Testis (tissue), 3 donors: Measurements from ENCODE around the gene PLRG1. TPM values are rescaled to one million over a fixed set of nuclear protein-coding genes. Genes with fewer than 3 reads are reported as not detected.

Experiments
- DNase-seq: peaks from one replicate; pipeline ENCODE4 v3.0.0-alpha.2; 2019
- H3K27ac ChIP-seq, 2 donors: fragments of 200-600 bp; sonication (generic); one replicate each; pipeline ENCODE4 v1.5.1; 2019
- H3K27me3 ChIP-seq: fragments of 200-600 bp; sonication (generic); one replicate; pipeline ENCODE4 v1.5.1; 2019
- H3K36me3 ChIP-seq: fragments of 200-600 bp; sonication (generic); one replicate; pipeline ENCODE4 v1.5.1; 2017; ENCODE audit warnings: low read depth; ENCODE audit errors: missing control alignments
- H3K4me1 ChIP-seq: fragments of 200-600 bp; sonication (generic); one replicate; pipeline ENCODE4 v1.5.1; 2019
- H3K4me3 ChIP-seq, 2 donors: fragments of 200-600 bp; sonication (generic); one replicate each; pipeline ENCODE4 v1.5.1; 2017 to 2019
- H3K9me3 ChIP-seq: fragments of 200-600 bp; sonication (generic); one replicate; pipeline ENCODE4 v1.5.1; 2017
- CTCF ChIP-seq, 3 experiments: fragments of 450-650 bp in 2 of 3; fragments of 200-600 bp in 1 of 3; sonication (generic) in 1 of 3; IDR thresholded peaks; one replicate each; pipeline ENCODE4 v1.5.1; 2016 to 2019; ENCODE audit warnings: antibody characterized with exemption in 3 of 3, mild to moderate bottlenecking in 2 of 3, moderate library complexity in 1 of 3
- POLR2A ChIP-seq: fragments of 450-650 bp; IDR thresholded peaks from one replicate; pipeline ENCODE4 v1.6.1; 2017; ENCODE audit warnings: antibody characterized with exemption, mild to moderate bottlenecking, moderate library complexity
- WGBS, 2 donors: methylation state at CpG; one replicate each; pipeline ENCODE4 v1.1.5; 2018; 5-methylcytosine and 5-hydroxymethylcytosine counted together
- intact Hi-C: fragments of 100-400 bp; cut with DNase I; formaldehyde crosslinking; loops from one replicate; pipeline ENCODE4 v1.15.1; 2023; ENCODE audit warnings: low total_unique reads
- polyA plus RNA-seq: library from polyadenylated mRNA; stranded (reverse); fragments of 350-450 nt; fragmentation: Illumina TruSeq; extraction: RNeasy Lipid Tissue Mini Kit (QIAGEN cat#74804); gene quantifications from one replicate; pipeline ENCODE4 v1.2.3, GENCODE V29; 2014; ENCODE audit warnings: low read depth, low replicate concordance; ENCODE audit not compliant: insufficient read depth
- total RNA-seq, 2 donors: library from RNA; depleted of rRNA; stranded (reverse); fragments of >200 nt; gene quantifications; one replicate each; pipeline ENCODE4 v1.2.3, GENCODE V29; 2016

The PLRG1 gene
- total and polyA plus RNA-seq, 3 donors from 2014 or later = 35.3 to 46.3 (median 45.8) TPM

- no peak overlapping the region for H3K4me3 ChIP-seq
- no peak for TF ChIP-seq POLR2A
- TF ChIP-seq CTCF (IDR thresholded peaks at IDR 0.05) = no peak
- H3K4me1 ChIP-seq = no peaks in the 10 kb centered on the region
- no peaks in the 10 kb centered on the region for H3K36me3 ChIP-seq
- no peak overlapping the region for H3K27ac ChIP-seq
- H3K9me3 ChIP-seq = no peaks in the 10 kb centered on the region
- intact Hi-C loops = no loop called here
- WGBS, 2 donors = 91 to 92% methylated on average over 2 of the region's 2 CpGs
- DNase-seq = no peak
- H3K27me3 ChIP-seq = no peaks in the 10 kb centered on the region
Observed at GRCh38 chr4:154588198-154588597, 38.0 kb upstream of the PLRG1 start.

- Histone ChIP-seq H3K9me3 (no peaks in the 10 kb centered on the region), H3K36me3 (no peaks in the 10 kb centered on the region), H3K27ac (no peak overlapping the region), H3K27me3 (no peaks in the 10 kb centered on the region), H3K4me3 (peak overlapping the region in 1 of 2 donors; percentile 4), H3K4me1 (no peaks in the 10 kb centered on the region)
- 58 to 76% methylated on average over 11 to 13 of the region's 13 CpGs for WGBS, 2 donors
- DNase-seq = peak; percentile 34
- no peak for TF ChIP-seq POLR2A
- no peak for TF ChIP-seq CTCF (IDR thresholded peaks at IDR 0.05)
- intact Hi-C loops = no loop called here
Observed at GRCh38 chr4:154586296-154587033, 36.3 kb upstream of the PLRG1 start.

GRCh38 chr4:154585369-154586018 is 35.3 kb upstream of the PLRG1 start:
- Histone ChIP-seq H3K4me1 (no peaks in the 10 kb centered on the region), H3K27me3 (no peaks in the 10 kb centered on the region), H3K9me3 (no peaks in the 10 kb centered on the region), H3K4me3 (peak overlapping the region in 1 of 2 donors; percentile 4), H3K36me3 (no peaks in the 10 kb centered on the region), H3K27ac (no peak overlapping the region)
- intact Hi-C loops = no loop called here
- WGBS, 2 donors = 74 to 79% methylated on average over 10 of the region's 10 CpGs
- TF ChIP-seq POLR2A (no peak), CTCF (IDR thresholded peaks at IDR 0.05) (no peak)
- DNase-seq = no peak

GRCh38 chr4:154584259-154584658 is 34.1 kb upstream of the PLRG1 start:
- no peak for DNase-seq
- intact Hi-C loops = no loop called here
- no peak for TF ChIP-seq POLR2A
- no peak for TF ChIP-seq CTCF (IDR thresholded peaks at IDR 0.05)
- no peak overlapping the region for H3K4me3 ChIP-seq
- H3K27ac ChIP-seq = no peak overlapping the region
- WGBS, 2 donors = 86 to 93% methylated on average over 5 of the region's 5 CpGs
- no peaks in the 10 kb centered on the region for H3K4me1 ChIP-seq
- H3K9me3 ChIP-seq = no peaks in the 10 kb centered on the region
- H3K27me3 ChIP-seq = no peaks in the 10 kb centered on the region
- H3K36me3 ChIP-seq = no peaks in the 10 kb centered on the region
